SK-N-MC (cell line): ENCODE measurements around the gene PLXNA4.

Experiments
- DNase-seq: peaks from one replicate; pipeline ENCODE4 v3.0.0-alpha.2; 2011; ENCODE audit warnings: low read depth, low spot score
- H3K27ac ChIP-seq: fragments of 200-600 bp; sonication (generic); 2 replicates; pipeline ENCODE4 v1.5.1; 2016; ENCODE audit warnings: mixed run types
- H3K36me3 ChIP-seq: fragments of 200-600 bp; sonication (generic); 2 replicates; pipeline ENCODE4 v1.6.1; 2017; ENCODE audit warnings: antibody characterized with exemption, low read length, mixed read lengths; ENCODE audit not compliant: insufficient read depth
- H3K4me3 ChIP-seq: fragments of 200-600 bp; sonication (generic); 2 replicates; pipeline ENCODE4 v1.5.1; 2016
- H3K9ac ChIP-seq: fragments of 200-600 bp; sonication (generic); 2 replicates; pipeline ENCODE4 v1.8.0; 2017; ENCODE audit warnings: mixed run types, mixed read lengths; ENCODE audit not compliant: insufficient read length
- H3K9me3 ChIP-seq: fragments of 200-600 bp; sonication (generic); 2 replicates; pipeline ENCODE4 v1.6.1; 2017; ENCODE audit warnings: low read depth, mild to moderate bottlenecking, antibody characterized with exemption, low read length, moderate library complexity, mixed read lengths
- EZH2 ChIP-seq: fragments of 200-600 bp; sonication (generic); IDR thresholded peaks from one replicate; pipeline ENCODE4 v1.6.1; 2017; ENCODE audit warnings: antibody characterized with exemption
- FOXP2 ChIP-seq: optimal IDR thresholded peaks from 2 replicates; pipeline ENCODE3; 2011; ENCODE audit warnings: mild to moderate bottlenecking, moderate library complexity; ENCODE audit not compliant: insufficient read depth; ENCODE audit errors: extremely low read length, control extremely low read depth
- POLR2AphosphoS5 ChIP-seq: IDR thresholded peaks from 2 replicates; pipeline ENCODE4 v1.6.1; 2012; ENCODE audit warnings: mild to moderate bottlenecking, low read depth, low read length, borderline replicate concordance

The PLXNA4 gene

GRCh38 chr7:132488634-132489302 is 87.5 kb downstream of the PLXNA4 start:
- Histone ChIP-seq H3K9me3 (no peaks in the 10 kb centered on the region), H3K4me3 (no peak overlapping the region), H3K36me3 (no peaks in the 10 kb centered on the region), H3K9ac (no peak overlapping the region), H3K27ac (no peak overlapping the region)
- DNase-seq, result no peak
- TF ChIP-seq EZH2 (no peak), FOXP2 (no peak), POLR2AphosphoS5 (no peak)

- no peaks in the 10 kb centered on the region for H3K36me3 ChIP-seq
- H3K9ac ChIP-seq, result no peak overlapping the region
- no peak overlapping the region for H3K4me3 ChIP-seq
These were observed 90.0 kb downstream of the PLXNA4 start for GRCh38 chr7:132486274-132486610.

GRCh38 chr7:132485600-132486273 is 90.5 kb downstream of the PLXNA4 start:
- H3K36me3 ChIP-seq, result no peaks in the 10 kb centered on the region

More at GRCh38 chr7:132486274-132486610, 90.0 kb downstream of the PLXNA4 start:
- Histone ChIP-seq H3K9me3 (no peaks in the 10 kb centered on the region), H3K27ac (no peak overlapping the region)
- DNase-seq, result no peak
- TF ChIP-seq EZH2, result no peak
- no peak for TF ChIP-seq FOXP2
- no peak for TF ChIP-seq POLR2AphosphoS5

GRCh38 chr7:132485136-132485535 is 91.1 kb downstream of the PLXNA4 start:
- no peak for DNase-seq
- Histone ChIP-seq H3K9me3 (no peaks in the 10 kb centered on the region), H3K36me3 (no peaks in the 10 kb centered on the region), H3K4me3 (no peak overlapping the region), H3K9ac (no peak overlapping the region), H3K27ac (no peak overlapping the region)
- TF ChIP-seq FOXP2 (no peak), EZH2 (no peak)

More at GRCh38 chr7:132485600-132486273, 90.5 kb downstream of the PLXNA4 start:
- H3K27ac ChIP-seq, result no peak overlapping the region
- H3K9ac ChIP-seq, result no peak overlapping the region
- no peak overlapping the region for H3K4me3 ChIP-seq
- H3K9me3 ChIP-seq, result no peaks in the 10 kb centered on the region
- TF ChIP-seq EZH2, result no peak
- no peak for TF ChIP-seq FOXP2
- TF ChIP-seq POLR2AphosphoS5, result no peak
- DNase-seq, result no peak

GRCh38 chr7:132482866-132483265 is 93.4 kb downstream of the PLXNA4 start:
- no peak for DNase-seq
- TF ChIP-seq FOXP2 (no peak), POLR2AphosphoS5 (no peak), EZH2 (no peak)
- H3K9me3 ChIP-seq, result no peaks in the 10 kb centered on the region
- no peak overlapping the region for H3K9ac ChIP-seq
- no peak overlapping the region for H3K27ac ChIP-seq
- H3K36me3 ChIP-seq, result no peaks in the 10 kb centered on the region
- H3K4me3 ChIP-seq, result no peak overlapping the region

- DNase-seq, result no peak
- no peak for TF ChIP-seq EZH2
- Histone ChIP-seq H3K4me3 (no peak overlapping the region), H3K36me3 (no peaks in the 10 kb centered on the region), H3K9ac (no peak overlapping the region), H3K9me3 (no peaks in the 10 kb centered on the region), H3K27ac (no peak overlapping the region)
These were observed 95.7 kb downstream of the PLXNA4 start for GRCh38 chr7:132480534-132480933.

GRCh38 chr7:132476541-132476940 is 99.7 kb downstream of the PLXNA4 start:
- Histone ChIP-seq H3K36me3 (no peaks in the 10 kb centered on the region), H3K4me3 (no peak overlapping the region), H3K9ac (no peak overlapping the region), H3K9me3 (no peaks in the 10 kb centered on the region), H3K27ac (no peak overlapping the region)
- no peak for DNase-seq
- TF ChIP-seq EZH2 (no peak), FOXP2 (no peak), POLR2AphosphoS5 (no peak)

GRCh38 chr7:132475669-132476116 is 100.6 kb downstream of the PLXNA4 start:
- DNase-seq, result no peak
- TF ChIP-seq EZH2 (no peak), POLR2AphosphoS5 (no peak), FOXP2 (no peak)
- no peaks in the 10 kb centered on the region for H3K36me3 ChIP-seq
- H3K9me3 ChIP-seq, result no peaks in the 10 kb centered on the region
- H3K9ac ChIP-seq, result no peak overlapping the region
- H3K4me3 ChIP-seq, result no peak overlapping the region
- no peak overlapping the region for H3K27ac ChIP-seq
